D341Med (cell line): ENCODE measurements around the gene PGM5.
A peak's percentile ranks its signal among the peaks of the same experiment; 100 is the strongest.
"Not testable (repeated sequence)": the region's sequence is repeated elsewhere in the genome, so short reads cannot be mapped to it uniquely, and the experiment has no call there.

Experiments used
- DNase-seq: peaks from one replicate; pipeline ENCODE4 v3.0.0; 2012; ENCODE audit warnings: low spot score

PGM5 gene

DNA sequence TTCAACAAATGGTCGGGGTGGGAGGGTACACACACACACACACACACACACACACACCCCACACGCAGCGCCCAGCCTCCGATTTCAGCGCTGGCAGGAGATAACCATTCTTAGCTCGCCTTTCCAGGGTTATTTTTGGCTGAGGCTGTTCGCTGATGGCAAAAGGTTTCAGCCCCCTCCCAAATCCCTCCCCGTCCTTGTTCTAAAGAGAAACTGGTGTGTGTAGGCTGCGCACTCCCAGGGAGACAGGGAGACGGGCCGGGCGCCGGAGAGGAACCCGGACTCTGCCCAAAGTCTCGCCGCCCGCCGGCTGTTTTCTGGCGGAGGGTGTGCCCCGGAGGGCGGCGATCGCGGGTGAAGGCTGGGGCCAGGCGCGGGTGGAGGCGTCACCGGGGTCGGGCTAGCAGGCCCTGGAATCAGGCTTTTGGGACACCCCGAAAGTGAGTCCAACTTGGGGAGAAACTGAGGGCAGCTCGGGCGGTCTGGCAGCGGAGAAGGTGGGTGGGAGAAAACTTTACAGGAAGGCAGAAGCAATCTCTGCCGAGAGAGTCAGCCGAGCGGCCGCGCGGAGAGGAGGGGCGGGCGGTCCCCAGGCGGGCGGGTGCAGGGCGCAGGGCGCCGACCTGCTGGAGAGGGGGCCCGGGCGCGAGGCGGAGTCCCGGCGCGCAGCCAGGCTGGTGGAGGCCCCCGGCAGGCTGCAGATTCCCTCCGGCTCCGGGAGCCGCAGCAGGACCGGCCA lies at the start of gene PGM5:
TSS of gene PGM5 (plus strand) at position 232 of the 739 bp plus-strand sequence. CDS start 517 bp downstream, outside the sequence.
- DNase-seq = peak; percentile 52

DNA sequence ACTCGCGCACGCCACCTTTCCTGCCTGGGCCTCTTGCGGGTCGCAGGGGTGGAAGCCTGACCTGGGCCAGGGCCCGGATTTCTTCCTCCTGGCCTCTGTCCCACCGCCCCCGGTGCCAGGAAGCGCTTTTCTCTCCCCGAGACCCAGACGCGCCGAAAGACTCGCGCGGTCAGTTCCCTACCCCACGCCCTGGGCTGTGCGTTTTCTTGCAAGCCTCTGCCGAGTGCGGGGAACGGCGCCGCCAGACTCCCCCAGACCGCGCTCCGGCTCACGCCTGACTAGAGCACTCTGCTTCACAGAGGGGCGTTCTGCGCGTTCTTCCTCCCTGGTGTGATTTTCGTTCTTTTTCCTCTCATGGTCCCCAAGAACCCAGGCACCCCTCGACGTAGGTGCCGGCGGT lies 49.3 kb upstream of the PGM5 start:
- DNase-seq = not testable (repeated sequence)

DNA sequence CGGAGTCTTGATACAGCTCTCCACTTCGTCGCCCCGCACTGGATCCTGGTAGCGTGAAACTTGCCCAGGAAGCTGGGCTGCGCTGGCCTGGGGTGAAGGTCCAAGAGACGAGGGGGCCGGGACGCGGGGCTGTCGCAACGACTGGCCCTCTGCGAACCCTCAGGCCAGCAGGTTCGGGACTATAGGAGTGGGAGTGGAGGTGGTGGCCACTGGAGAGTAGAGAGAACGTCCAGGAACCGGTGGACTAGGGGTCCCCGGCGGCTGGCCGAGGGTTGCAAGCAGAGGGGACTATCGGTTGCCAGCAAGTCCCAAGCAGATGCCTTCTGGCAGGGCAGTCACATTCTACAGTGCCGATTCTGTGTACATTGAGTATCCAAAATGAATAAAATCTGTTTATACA lies 48.8 kb upstream of the PGM5 start:
- DNase-seq = not testable (repeated sequence)

DNA sequence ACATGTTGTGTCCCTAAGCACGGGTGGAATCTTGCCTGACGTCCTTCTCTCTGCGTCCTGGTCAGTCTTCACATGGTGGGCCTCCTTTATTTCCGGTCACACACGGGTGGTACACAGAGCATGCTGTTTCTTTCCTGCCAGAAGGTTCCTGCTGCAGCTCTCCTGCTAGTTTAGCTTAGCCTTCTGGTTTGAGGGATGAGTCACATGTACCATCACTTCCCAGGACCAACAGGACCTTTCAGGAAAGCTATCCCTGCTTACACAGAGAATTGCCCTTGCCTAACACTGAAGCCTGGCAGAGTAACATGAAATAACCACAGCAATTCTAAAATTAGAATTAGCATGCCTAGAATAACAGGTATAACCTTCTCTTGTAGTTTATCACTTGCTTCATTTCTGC lies 45.2 kb upstream of the PGM5 start:
- not testable (repeated sequence) for DNase-seq

GRCh38 chr9:68318209-68318608 lies 38.2 kb upstream of the PGM5 start:
- not testable (repeated sequence) for DNase-seq

GRCh38 chr9:68323749-68324148 lies 32.7 kb upstream of the PGM5 start:
- DNase-seq = not testable (repeated sequence)

GRCh38 chr9:68324518-68324917 lies 31.9 kb upstream of the PGM5 start:
- DNase-seq = not testable (repeated sequence)

- DNase-seq = not testable (repeated sequence)
Measured at GRCh38 chr9:68329106-68329505, 27.3 kb upstream of the PGM5 start.

- DNase-seq = not testable (repeated sequence)
Measured at GRCh38 chr9:68330531-68331173, 25.8 kb upstream of the PGM5 start.

DNA sequence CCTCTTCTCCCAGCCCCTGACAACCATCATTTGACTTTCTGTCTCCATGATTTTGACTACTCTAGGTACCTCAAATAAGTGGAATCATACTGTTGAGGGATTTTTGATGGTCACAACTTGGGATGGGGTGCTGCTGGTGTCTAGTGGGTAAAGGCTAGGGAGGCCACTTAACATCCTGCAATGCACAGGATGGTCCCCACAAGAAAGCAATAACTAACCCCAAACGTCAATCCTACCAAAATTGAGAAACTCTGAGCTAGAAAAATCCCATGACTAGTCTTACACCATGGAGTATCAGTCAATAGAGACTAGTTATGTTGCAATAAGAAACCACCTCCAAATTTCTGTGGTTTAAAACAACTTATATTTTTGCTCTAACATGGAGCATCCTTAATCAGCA lies 24.3 kb upstream of the PGM5 start:
- DNase-seq = not testable (repeated sequence)

GRCh38 chr9:68335935-68336334 lies 20.5 kb upstream of the PGM5 start:
- DNase-seq = not testable (repeated sequence)

GRCh38 chr9:68336639-68337339 lies 19.6 kb upstream of the PGM5 start:
- not testable (repeated sequence) for DNase-seq

- DNase-seq = not testable (repeated sequence)
Measured at GRCh38 chr9:68338000-68338399, 18.4 kb upstream of the PGM5 start.

DNA sequence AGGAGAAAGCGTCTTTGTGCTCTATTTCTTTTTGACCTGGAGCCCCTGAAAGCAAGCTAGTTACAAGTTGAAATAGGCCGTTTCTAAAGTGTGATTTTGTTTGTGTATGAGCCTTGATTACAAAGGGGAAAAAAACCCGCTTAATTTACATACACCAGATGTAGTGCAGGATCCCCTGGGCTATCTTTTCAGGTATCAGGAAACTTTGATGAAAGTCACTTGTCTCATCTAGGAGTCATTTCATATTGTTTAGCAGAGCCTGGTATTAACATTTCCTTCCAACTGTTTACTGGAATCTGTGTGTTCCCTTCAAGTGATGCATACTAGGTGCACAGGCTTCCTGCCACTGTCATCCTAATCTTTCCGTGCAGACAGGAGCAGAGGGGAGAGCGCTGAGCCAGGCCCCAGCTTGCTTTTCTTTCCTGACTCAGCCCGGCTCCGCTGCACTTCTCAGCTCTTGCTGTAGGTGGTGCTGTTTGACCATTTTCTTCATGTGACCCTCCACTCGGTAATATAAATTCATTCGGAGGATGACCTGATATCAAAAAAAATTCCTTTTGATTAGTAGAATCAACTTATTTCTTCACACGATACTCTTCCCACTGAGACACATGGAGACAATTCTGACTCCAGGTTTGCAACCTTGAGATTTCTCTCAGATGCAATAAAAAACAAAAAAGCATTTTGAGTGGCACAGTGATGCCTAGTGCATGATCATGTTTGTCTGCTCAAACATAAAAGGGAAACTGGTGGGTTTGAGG lies 14.0 kb upstream of the PGM5 start:
- not testable (repeated sequence) for DNase-seq

DNA sequence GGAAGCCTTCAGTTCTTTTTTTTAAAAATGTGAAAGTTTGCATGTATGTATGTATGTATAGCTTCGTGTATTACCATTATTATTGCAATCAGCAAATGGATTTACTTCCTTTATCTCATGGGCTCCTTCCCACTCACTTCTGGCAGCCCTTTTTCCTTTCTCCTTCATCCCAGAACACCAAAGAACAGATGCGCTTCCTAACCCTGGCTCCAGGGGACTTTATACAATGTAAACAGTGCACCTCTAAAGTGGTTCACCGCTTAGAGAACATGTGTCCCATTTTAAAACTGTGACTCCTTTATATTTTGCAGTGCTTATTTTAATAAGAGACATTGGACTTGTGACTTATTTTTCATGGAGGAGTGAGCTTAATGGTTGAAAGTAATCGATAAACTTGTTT lies 13.2 kb upstream of the PGM5 start:
- not testable (repeated sequence) for DNase-seq

DNA sequence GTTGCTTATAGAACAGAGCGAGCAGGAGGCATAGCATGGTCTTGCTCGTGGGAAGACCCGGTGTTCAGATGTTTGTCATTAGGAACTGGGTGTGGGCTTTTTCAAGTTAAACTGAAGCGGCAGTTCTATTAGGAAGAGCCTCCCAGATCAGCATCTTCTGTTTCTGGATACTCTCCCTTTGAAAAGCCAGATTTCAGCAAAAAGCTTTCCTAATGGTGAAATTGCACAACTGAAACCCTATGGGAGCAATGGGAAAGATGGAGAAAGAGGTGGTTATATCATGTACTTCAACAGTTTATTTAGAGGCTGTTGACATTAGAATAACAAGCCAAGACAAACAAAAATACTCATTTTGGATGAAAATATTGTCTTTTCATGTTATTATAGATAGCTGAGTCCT lies 12.4 kb upstream of the PGM5 start:
- not testable (repeated sequence) for DNase-seq

- DNase-seq = not testable (repeated sequence)
Measured at GRCh38 chr9:68351689-68352088, 4.7 kb upstream of the PGM5 start.

DNA sequence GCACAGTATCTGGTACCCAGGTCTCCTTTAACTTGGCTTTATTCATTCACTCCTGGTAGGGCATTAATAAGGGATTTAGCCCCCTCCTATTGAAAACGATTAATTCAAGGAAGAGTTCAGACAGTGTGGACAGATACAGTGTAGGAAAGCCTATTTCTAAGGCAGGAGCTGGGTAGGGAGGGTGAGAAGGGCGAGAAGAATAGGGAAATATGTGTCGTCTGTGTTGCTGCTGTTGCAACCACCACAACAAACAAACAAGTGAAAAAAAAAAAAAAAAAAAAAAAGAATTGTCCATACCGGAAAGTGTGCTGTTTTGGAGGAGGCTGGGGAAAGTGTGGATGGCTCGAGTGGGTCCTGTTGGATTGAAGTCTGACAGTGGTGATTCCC lies 425 bp upstream of the PGM5 start:
- DNase-seq = not testable (repeated sequence)

GRCh38 chr9:68357119-68357714 lies 806 bp downstream of the PGM5 start:
- DNase-seq = peak; percentile 20

DNA sequence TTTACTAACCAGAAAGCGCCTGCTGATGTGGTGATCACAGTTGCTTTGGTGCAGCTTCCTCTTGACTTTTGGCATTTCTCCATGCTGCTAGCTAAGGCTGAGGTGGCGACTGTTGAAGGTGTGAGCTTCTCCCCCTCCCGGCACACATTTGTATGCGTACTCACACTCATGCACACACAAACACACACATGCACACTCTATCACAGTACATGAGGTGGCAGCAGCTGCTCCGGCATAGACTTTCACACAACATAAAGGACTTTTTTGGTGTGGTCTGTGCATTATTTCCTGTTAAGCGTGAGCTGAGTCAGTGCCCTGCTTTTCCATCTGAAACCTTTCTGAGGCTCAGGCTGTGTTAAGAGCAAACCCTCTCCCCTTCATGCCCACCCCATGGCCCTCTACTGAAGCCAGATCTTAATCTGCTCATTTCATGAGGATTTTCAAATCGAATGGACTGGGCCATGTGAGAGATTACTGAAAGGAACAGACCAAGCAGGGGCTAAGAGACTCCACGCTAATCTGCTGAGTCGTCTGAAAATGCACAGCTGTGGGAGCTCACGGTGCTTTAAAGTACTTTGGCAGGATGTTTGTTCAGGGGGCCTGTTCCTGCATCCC lies 10.6 kb downstream of the PGM5 start:
- peak; percentile 51 for DNase-seq

- DNase-seq = not testable (repeated sequence)
Measured at GRCh38 chr9:68375789-68376188, 19.4 kb downstream of the PGM5 start.
